C4-2B (cell line): ENCODE results near the gene SCAMP3.

Experiments
- H3K27ac ChIP-seq: fragments of 450-650 bp; 2 replicates; pipeline ENCODE4 v1.5.1; 2017
- ZFX ChIP-seq: fragments of 450-650 bp; IDR thresholded peaks from 2 replicates; pipeline ENCODE4 v1.6.1; 2017
- TF ChIP-seq, protein P1 (sequence below): fragments of 450-650 bp; conservative IDR thresholded peaks from 2 replicates; pipeline ENCODE4 v1.5.1; 2017; ENCODE audit warnings: mild to moderate bottlenecking

Gene SCAMP3

DNA sequence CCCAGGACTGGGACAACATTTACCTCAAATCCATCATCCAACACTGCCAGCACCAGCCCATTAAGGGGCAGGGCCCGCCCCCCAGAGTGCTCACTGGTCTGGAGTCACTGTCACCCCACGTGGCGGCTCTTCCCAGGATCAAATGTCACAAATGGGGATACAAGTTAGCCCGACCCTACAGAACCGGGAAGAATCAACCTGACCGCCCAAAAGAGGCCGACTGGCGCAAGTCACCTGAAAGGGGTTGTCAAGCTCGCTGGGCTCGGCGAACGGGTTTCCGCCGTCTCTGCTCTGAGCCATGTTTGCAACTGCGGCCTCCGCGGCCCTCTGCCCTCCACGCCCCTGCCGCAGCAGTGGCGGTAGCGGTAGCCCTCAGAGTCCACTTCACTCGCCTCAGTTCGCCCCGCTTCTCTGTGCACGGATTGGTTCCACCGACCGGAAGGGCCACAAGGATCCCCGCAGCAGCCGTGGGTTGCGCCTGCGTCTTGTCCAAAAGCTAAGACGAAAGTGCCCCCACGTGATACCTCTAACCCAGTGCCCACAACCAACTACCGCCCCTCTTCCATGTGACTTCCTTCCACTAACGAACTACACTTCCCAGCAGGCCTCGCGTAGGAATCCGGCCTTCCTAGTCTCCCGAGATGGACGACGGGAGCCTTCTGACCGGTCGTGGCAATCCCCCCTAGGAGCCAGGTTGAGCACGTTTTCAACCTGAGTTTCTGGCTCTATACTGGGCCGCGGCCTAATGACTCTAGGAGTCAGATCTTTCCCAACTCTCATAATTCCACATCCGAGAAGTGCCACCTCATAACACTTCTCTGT, at the start of gene SCAMP3:
Gene SCAMP3, minus strand, starts transcription at position 509 of the 822 bp plus-strand sequence. Its CDS starts 209 bp downstream, at position 300.
- peak within 1 kb of the TSS; percentile 82 for H3K27ac ChIP-seq
- TF ChIP-seq ZFX: peak; percentile 49; the same call in 1 of the 2 replicates
- TF ChIP-seq, protein P1, sequence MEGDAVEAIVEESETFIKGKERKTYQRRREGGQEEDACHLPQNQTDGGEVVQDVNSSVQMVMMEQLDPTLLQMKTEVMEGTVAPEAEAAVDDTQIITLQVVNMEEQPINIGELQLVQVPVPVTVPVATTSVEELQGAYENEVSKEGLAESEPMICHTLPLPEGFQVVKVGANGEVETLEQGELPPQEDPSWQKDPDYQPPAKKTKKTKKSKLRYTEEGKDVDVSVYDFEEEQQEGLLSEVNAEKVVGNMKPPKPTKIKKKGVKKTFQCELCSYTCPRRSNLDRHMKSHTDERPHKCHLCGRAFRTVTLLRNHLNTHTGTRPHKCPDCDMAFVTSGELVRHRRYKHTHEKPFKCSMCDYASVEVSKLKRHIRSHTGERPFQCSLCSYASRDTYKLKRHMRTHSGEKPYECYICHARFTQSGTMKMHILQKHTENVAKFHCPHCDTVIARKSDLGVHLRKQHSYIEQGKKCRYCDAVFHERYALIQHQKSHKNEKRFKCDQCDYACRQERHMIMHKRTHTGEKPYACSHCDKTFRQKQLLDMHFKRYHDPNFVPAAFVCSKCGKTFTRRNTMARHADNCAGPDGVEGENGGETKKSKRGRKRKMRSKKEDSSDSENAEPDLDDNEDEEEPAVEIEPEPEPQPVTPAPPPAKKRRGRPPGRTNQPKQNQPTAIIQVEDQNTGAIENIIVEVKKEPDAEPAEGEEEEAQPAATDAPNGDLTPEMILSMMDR: no peak

DNA sequence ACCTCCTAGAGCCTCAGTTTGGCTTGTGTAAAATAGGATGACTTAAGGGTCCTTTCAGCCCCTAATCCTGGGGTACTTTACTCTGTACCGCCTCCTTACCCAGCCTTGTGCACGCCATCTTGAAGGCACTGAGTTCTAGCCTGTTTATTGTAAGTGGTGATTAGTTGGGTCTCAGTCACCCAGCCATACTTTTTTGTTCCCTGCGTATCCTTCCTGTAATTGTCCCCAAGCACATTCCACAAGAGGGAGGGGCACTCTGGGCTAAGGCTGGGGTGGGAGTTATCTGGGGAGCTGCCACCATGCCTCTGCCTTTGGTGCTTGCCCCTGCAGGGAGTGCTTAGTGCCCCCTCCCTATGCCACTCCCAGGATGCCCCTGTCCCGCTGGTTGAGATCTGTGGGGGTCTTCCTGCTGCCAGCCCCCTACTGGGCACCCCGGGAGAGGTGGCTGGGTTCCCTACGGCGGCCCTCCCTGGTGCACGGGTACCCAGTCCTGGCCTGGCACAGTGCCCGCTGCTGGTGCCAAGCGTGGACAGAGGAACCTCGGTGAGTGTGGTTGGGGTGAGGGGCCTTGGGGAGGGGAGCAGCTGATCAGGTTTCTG, 47.4 kb upstream of the SCAMP3 start:
- peak overlapping the region; percentile 93 for H3K27ac ChIP-seq
- TF ChIP-seq, protein P1: no peak
- no peak for TF ChIP-seq ZFX

DNA sequence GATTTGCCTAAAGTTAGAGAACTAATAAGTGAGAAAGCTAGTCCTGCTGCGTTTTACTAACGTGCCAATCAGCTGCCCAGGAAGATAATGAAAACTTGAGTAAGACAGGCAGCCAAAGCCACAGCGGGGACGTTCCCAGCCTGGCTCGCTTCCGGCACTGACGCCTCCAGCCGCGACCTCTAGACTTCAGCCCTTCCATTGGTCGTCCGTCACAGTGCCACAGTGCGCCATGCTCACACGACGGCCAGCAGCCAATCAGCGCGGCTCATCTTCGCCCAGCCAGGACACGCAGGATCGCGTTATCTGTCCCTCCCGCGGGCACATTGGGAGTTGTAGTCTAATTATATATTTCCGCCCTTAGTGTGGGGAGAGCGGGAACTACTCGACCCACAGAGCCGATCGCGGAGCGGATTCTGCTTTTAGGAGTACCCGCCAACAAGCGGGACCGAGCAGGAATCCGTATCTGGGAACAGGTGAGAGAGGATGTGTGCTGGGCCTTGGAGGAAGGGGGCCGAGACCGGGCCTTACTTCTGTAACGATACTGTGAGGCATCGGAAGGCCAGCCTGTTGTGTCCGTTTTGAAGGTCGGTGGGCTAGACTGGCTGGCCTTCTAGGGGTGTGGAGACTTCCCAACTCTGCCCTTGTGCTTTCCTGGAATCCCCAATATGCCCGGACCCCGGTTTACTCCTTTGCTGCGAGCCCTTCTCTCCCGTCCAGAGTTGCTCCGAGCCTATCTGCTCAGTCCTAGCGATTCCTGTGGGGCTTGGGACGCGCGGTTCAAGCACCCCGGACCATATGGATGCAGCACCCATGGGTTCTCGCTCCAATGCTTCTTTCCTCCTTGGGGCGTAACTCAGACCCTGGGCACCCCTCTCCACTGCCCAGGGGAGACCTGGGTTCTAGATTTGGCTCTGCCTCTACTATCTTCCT, 46.6 kb upstream of the SCAMP3 start, which contains the start of gene FDPS:
Gene FDPS, plus strand, starts transcription at position 374 of the 930 bp plus-strand sequence. CDS start 924 bp downstream, outside the sequence.
- peak within 1 kb of the TSS; percentile 93 for H3K27ac ChIP-seq

DNA sequence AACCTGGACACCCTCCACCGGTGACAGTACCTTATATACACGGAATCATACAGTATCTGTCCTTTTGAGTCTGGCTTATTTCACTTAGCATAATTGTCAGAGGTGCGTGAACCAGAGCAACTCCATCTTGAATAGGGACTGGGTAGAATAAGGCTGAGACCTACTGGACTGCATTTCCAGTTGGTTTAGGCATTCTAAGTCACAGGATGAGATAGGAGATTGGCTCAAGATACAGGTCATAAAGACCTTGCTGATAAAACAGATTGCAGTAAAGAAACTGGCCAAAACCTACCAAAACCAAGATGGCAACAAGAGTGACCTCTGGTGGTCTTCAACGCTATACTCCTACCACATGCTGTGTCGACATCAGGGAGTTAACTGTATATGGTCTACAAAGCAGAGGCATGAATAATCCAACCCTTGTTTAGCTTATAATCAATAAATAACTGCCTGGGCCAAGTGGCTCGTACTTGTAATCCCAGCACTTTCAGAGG, 45.1 kb upstream of the SCAMP3 start:
- no peak for TF ChIP-seq ZFX
- TF ChIP-seq, protein P1: no peak
- peak overlapping the region; percentile 93 for H3K27ac ChIP-seq

More for the DNA sequence above, 46.6 kb upstream of the SCAMP3 start, which contains the start of gene FDPS:
- TF ChIP-seq, protein P1: no peak
- peak; percentile 25; the same call in 1 of the 2 replicates for TF ChIP-seq ZFX

DNA sequence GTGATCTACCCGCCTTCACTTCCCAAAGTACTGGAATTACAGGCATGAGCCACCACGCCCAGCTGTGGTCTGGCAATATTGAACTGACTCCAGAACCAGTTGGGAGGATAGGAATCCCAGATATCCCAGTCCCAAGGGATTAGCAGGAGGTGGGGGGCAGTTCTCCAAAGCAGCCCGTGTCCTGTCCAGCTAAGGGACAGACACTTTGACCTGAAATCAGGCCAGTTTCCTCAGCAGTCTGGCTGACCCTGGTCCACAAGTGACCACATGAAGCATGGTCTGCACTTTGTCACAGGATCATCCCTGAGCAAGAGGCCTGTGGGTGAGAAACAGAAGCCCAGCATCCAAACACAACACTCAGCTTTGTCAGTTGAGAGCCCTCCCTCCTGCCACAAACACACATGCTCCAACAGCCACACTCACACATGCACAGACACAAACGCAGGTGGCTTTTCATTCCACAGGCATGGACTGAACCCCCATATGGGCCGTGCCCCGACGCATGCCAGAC, 43.8 kb upstream of the SCAMP3 start:
- no peak for TF ChIP-seq ZFX
- TF ChIP-seq, protein P1: no peak
- no peak overlapping the region; the same call in 1 of the 2 replicates for H3K27ac ChIP-seq

DNA sequence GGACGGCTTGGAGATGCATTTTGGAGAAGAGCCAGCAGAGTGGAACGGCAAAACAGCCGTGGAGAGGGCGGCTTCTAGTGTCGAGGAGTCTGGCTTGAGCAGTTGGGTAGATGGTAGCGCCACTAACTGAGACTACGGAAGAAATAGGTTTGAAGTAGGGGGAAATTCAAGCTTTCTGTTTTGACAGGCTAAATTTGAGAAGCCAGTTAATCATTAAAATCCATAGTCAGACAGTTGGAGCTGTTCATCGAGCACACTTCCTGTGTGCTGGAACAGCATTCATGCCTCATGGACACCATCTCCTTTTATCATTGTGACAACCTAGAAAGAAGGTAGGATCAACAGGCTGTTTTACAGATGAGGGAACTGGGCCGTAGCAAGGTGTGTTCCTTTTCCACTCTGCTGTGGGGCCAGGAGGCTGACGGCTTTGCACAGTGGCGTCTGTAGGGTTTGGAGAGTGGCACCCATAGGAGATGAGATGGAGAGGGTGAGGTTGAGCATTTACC, 42.5 kb upstream of the SCAMP3 start:
- no peak for TF ChIP-seq ZFX
- TF ChIP-seq, protein P1: no peak
- H3K27ac ChIP-seq: no peak overlapping the region
